Natural killer cell treated with Interleukin-12 subunit alpha and Interleukin-12 subunit beta and Interleukin-15 and Interleukin-18, amount 100 ng/mL, for 72 hours (primary cell): Measurements from ENCODE around the gene EPN2. TPM values are rescaled to one million over a fixed set of nuclear protein-coding genes. Genes with fewer than 3 reads are reported as not detected.

Source experiments
- ATAC-seq, 2 donors: fragments of 150-1000 bp; cut with Tn5 transposase in 1 of 2; sonication (Bioruptor Pico), chemical (Tn5 transposase) in 1 of 2; 2 replicates each; pipeline ENCODE4 v1.10.0; 2021
- DNase-seq: peaks from one replicate; pipeline ENCODE4 v3.0.0; 2022; ENCODE audit warnings: low spot score
- H3K27ac Mint-ChIP-seq, 2 donors: 1 replicate in 1 of 2; 2 replicates in 1 of 2; pipeline ENCODE4 v1.8.0; 2022; ENCODE audit warnings: mixed read lengths in 2 of 2, mild to moderate bottlenecking in 1 of 2, moderate library complexity in 1 of 2
- H3K27me3 Mint-ChIP-seq, 2 donors: 1 replicate in 1 of 2; 2 replicates in 1 of 2; pipeline ENCODE4 v1.8.0; 2022; ENCODE audit warnings: mixed read lengths in 2 of 2
- H3K36me3 Mint-ChIP-seq: one replicate; pipeline ENCODE4 v1.8.0; 2022; ENCODE audit warnings: mixed read lengths
- H3K4me1 Mint-ChIP-seq, 2 donors: 1 replicate in 1 of 2; 2 replicates in 1 of 2; pipeline ENCODE4 v1.8.0; 2022; ENCODE audit warnings: low read depth in 2 of 2, mixed read lengths in 2 of 2, mild to moderate bottlenecking in 1 of 2
- H3K4me3 Mint-ChIP-seq: one replicate; pipeline ENCODE4 v1.8.0; 2022; ENCODE audit warnings: mixed read lengths
- H3K9me3 Mint-ChIP-seq: 2 replicates; pipeline ENCODE4 v1.8.0; 2022; ENCODE audit warnings: mixed read lengths
- total RNA-seq, 2 donors: library from RNA; stranded (reverse); gene quantifications; one replicate each; pipeline ENCODE4 v1.2.3, GENCODE V29; 2022

EPN2 gene
- total RNA-seq, 2 donors from 2014 or later: 1.5 to 20.3 TPM

GRCh38 chr17:19248928-19249574 lies 11.9 kb downstream of the EPN2 start:
- no peak overlapping the region for H3K27ac Mint-ChIP-seq
- H3K27me3 Mint-ChIP-seq: peaks cover 8 to 23% of the 10 kb centered on the region in 2 donors
- ATAC-seq (no peak), DNase-seq (no peak)
- H3K36me3 Mint-ChIP-seq: no peaks in the 10 kb centered on the region
- no peak overlapping the region for H3K4me3 Mint-ChIP-seq
- H3K4me1 Mint-ChIP-seq: no peaks in the 10 kb centered on the region
- H3K9me3 Mint-ChIP-seq: no peaks in the 10 kb centered on the region

- ATAC-seq (no peak), DNase-seq (no peak)
- Mint-ChIP-seq H3K4me1 (no peaks in the 10 kb centered on the region), H3K27ac (no peak overlapping the region), H3K9me3 (no peaks in the 10 kb centered on the region), H3K4me3 (no peak overlapping the region), H3K27me3 (peaks cover 8 to 23% of the 10 kb centered on the region in 2 donors), H3K36me3 (no peaks in the 10 kb centered on the region)
These were observed 12.5 kb downstream of the EPN2 start for GRCh38 chr17:19249681-19250080.

- Mint-ChIP-seq H3K4me3 (no peak overlapping the region), H3K36me3 (no peaks in the 10 kb centered on the region), H3K27me3 (peaks cover 8 to 23% of the 10 kb centered on the region in 2 donors), H3K4me1 (no peaks in the 10 kb centered on the region), H3K9me3 (no peaks in the 10 kb centered on the region), H3K27ac (no peak overlapping the region)
- ATAC-seq (peak in 1 of 2 donors; percentile 49), DNase-seq (no peak)
These were observed 13.4 kb downstream of the EPN2 start for GRCh38 chr17:19250421-19251173.

- Mint-ChIP-seq H3K27me3 (peaks cover 0 to 14% of the 10 kb centered on the region in 2 donors), H3K4me1 (no peaks in the 10 kb centered on the region), H3K36me3 (no peaks in the 10 kb centered on the region), H3K9me3 (no peaks in the 10 kb centered on the region), H3K4me3 (no peak overlapping the region), H3K27ac (no peak overlapping the region)
- ATAC-seq: no peak
- DNase-seq: no peak
These were observed 15.9 kb downstream of the EPN2 start for GRCh38 chr17:19253112-19253511.

- peaks cover 0 to 15% of the 10 kb centered on the region in 2 donors for H3K27me3 Mint-ChIP-seq
- H3K27ac Mint-ChIP-seq: no peak overlapping the region
- DNase-seq (no peak), ATAC-seq (no peak)
- H3K4me3 Mint-ChIP-seq: no peak overlapping the region
- no peaks in the 10 kb centered on the region for H3K36me3 Mint-ChIP-seq
- H3K9me3 Mint-ChIP-seq: no peaks in the 10 kb centered on the region
- H3K4me1 Mint-ChIP-seq: no peaks in the 10 kb centered on the region
These were observed 17.5 kb downstream of the EPN2 start for GRCh38 chr17:19254651-19255050.

- peaks cover 0 to 21% of the 10 kb centered on the region in 2 donors for H3K27me3 Mint-ChIP-seq
- H3K27ac Mint-ChIP-seq: no peak overlapping the region
- no peaks in the 10 kb centered on the region for H3K36me3 Mint-ChIP-seq
- no peaks in the 10 kb centered on the region for H3K4me1 Mint-ChIP-seq
- H3K4me3 Mint-ChIP-seq: no peak overlapping the region
- no peak for DNase-seq
- no peak for ATAC-seq
- no peaks in the 10 kb centered on the region for H3K9me3 Mint-ChIP-seq
These were observed 18.1 kb downstream of the EPN2 start for GRCh38 chr17:19255279-19255678.

GRCh38 chr17:19258371-19258770 lies 21.2 kb downstream of the EPN2 start:
- DNase-seq: no peak
- Mint-ChIP-seq H3K27ac (no peak overlapping the region), H3K9me3 (no peaks in the 10 kb centered on the region), H3K4me1 (peaks cover 0 to 10% of the 10 kb centered on the region in 2 donors), H3K36me3 (no peaks in the 10 kb centered on the region), H3K27me3 (peaks cover 21 to 33% of the 10 kb centered on the region in 2 donors), H3K4me3 (no peak overlapping the region)
- no peak for ATAC-seq

- Mint-ChIP-seq H3K9me3 (no peaks in the 10 kb centered on the region), H3K36me3 (no peaks in the 10 kb centered on the region), H3K4me3 (no peak overlapping the region), H3K27me3 (peaks cover 29 to 38% of the 10 kb centered on the region in 2 donors), H3K27ac (no peak overlapping the region), H3K4me1 (peaks cover 0 to 14% of the 10 kb centered on the region in 2 donors)
- no peak for ATAC-seq
- DNase-seq: no peak
These were observed 23.8 kb downstream of the EPN2 start for GRCh38 chr17:19260958-19261357.

GRCh38 chr17:19261426-19261825 lies 24.3 kb downstream of the EPN2 start:
- H3K4me3 Mint-ChIP-seq: no peak overlapping the region
- H3K36me3 Mint-ChIP-seq: no peaks in the 10 kb centered on the region
- H3K9me3 Mint-ChIP-seq: no peaks in the 10 kb centered on the region
- DNase-seq (no peak), ATAC-seq (no peak)
- peaks cover 29 to 39% of the 10 kb centered on the region in 2 donors for H3K27me3 Mint-ChIP-seq
- no peak overlapping the region for H3K27ac Mint-ChIP-seq
- peaks cover 0 to 14% of the 10 kb centered on the region in 2 donors for H3K4me1 Mint-ChIP-seq

GRCh38 chr17:19262650-19263631 lies 25.8 kb downstream of the EPN2 start:
- no peak overlapping the region for H3K4me3 Mint-ChIP-seq
- H3K4me1 Mint-ChIP-seq: peaks cover 0 to 14% of the 10 kb centered on the region in 2 donors
- ATAC-seq: peak in 1 of 2 donors; percentile 74

GRCh38 chr17:19263641-19264051 lies 26.5 kb downstream of the EPN2 start:
- no peaks in the 10 kb centered on the region for H3K9me3 Mint-ChIP-seq
- no peak overlapping the region for H3K4me3 Mint-ChIP-seq
- peaks cover 29 to 36% of the 10 kb centered on the region in 2 donors for H3K27me3 Mint-ChIP-seq
- ATAC-seq: no peak
- H3K27ac Mint-ChIP-seq: no peak overlapping the region
- H3K36me3 Mint-ChIP-seq: no peaks in the 10 kb centered on the region
- H3K4me1 Mint-ChIP-seq: peaks cover 0 to 15% of the 10 kb centered on the region in 2 donors
- no peak for DNase-seq

More at GRCh38 chr17:19262650-19263631, 25.8 kb downstream of the EPN2 start:
- H3K27me3 Mint-ChIP-seq: peaks cover 29 to 37% of the 10 kb centered on the region in 2 donors
- H3K27ac Mint-ChIP-seq: peak overlapping the region in 1 of 2 donors; percentile 58
- no peaks in the 10 kb centered on the region for H3K9me3 Mint-ChIP-seq
- no peaks in the 10 kb centered on the region for H3K36me3 Mint-ChIP-seq
- no peak for DNase-seq

- Mint-ChIP-seq H3K27ac (peak overlapping the region in 1 of 2 donors; percentile 9), H3K36me3 (no peaks in the 10 kb centered on the region), H3K4me3 (no peak overlapping the region), H3K4me1 (peaks cover 0 to 21% of the 10 kb centered on the region in 2 donors), H3K9me3 (no peaks in the 10 kb centered on the region), H3K27me3 (peaks cover 29 to 39% of the 10 kb centered on the region in 2 donors)
- no peak for DNase-seq
- no peak for ATAC-seq
These were observed 27.1 kb downstream of the EPN2 start for GRCh38 chr17:19264268-19264667.

- Mint-ChIP-seq H3K4me1 (peaks cover 0 to 21% of the 10 kb centered on the region in 2 donors), H3K4me3 (no peak overlapping the region), H3K36me3 (no peaks in the 10 kb centered on the region), H3K9me3 (no peaks in the 10 kb centered on the region), H3K27me3 (peaks cover 29 to 37% of the 10 kb centered on the region in 2 donors), H3K27ac (peak overlapping the region in 1 of 2 donors; percentile 9)
- ATAC-seq (no peak), DNase-seq (no peak)
These were observed 27.5 kb downstream of the EPN2 start for GRCh38 chr17:19264681-19265080.
